ENCODE measurements around the gene ATXN7L1. TPM values are rescaled to one million over a fixed set of nuclear protein-coding genes. Genes with fewer than 3 reads are reported as not detected.

The ATXN7L1 gene
- total and polyA plus RNA-seq, 2 of the 13 experiments (the other 11 are each of a cell fraction or from before 2014, with no cell fraction given), result 4.1 to 7.8 TPM

- H3K36me3 ChIP-seq (replicated peaks in 1 of 2; ENCODE audit: control insufficient read depth in 1 of 2, insufficient read depth in 2 of 2, low read length in 2 of 2), result no peaks in the 10 kb centered on the region
- ChIA-PET POLR2A (no interaction called here), CTCF (ENCODE audit: low intra/inter-chr PET ratio, low total read pairs) (no interaction called here)
- BruUV-seq (replicated peaks), result no TSS peak
- no peaks in the 10 kb centered on the region for H3K27me3 ChIP-seq (ENCODE audit: control insufficient read depth in 1 of 2, insufficient read depth in 2 of 2, low read length in 2 of 2)
- H3K4me1 ChIP-seq (ENCODE audit: insufficient read depth, low read length), result peaks cover 22% of the 10 kb centered on the region
- in situ Hi-C loops (cut with HindIII; ENCODE audit: extremely low pct_ligation_motif_present, low pct_unique_long_range_greater_than_20kb) (no loop called here), intact Hi-C loops (cut with micrococcal nuclease; ENCODE audit: unreplicated experiment) (no loop called here)
- FAIRE-seq, result no peak
- H3K4me3 ChIP-seq (replicated peaks in 1 of 3; ENCODE audit: insufficient read depth in 1 of 3, low read depth in 2 of 3, low read length in 3 of 3), result no peak overlapping the region
- no peak overlapping the region for H3K4me2 ChIP-seq (ENCODE audit: low read depth, low read length)
- no peak for ATAC-seq
- H3K79me2 ChIP-seq (ENCODE audit: insufficient read depth, low read length), result no peaks in the 10 kb centered on the region
- no peak overlapping the region for H3K9ac ChIP-seq (ENCODE audit: insufficient read depth, low read depth, low read length)
- no peak overlapping the region for H3K27ac ChIP-seq (ENCODE audit: extremely low read length, insufficient read depth, low read length)
- H4K20me1 ChIP-seq (ENCODE audit: insufficient read depth, low read length), result no peaks in the 10 kb centered on the region
- H2AFZ ChIP-seq (ENCODE audit: low read length), result no peak overlapping the region
- H3K9me3 ChIP-seq (ENCODE audit: low read length), result no peaks in the 10 kb centered on the region
- no peak for TF ChIP-seq KMT2B (CRISPR knock-in tag; IDR thresholded peaks at IDR 0.05)
- TF ChIP-seq ZBTB33 (CRISPR knock-in tag; IDR thresholded peaks at IDR 0.05), result no peak
- no peak for TF ChIP-seq THAP9 (CRISPR knock-in tag; IDR thresholded peaks at IDR 0.05; ENCODE audit: borderline replicate concordance)
- no peak for TF ChIP-seq MAFK (conservative IDR thresholded peaks at IDR 0.05 in 1 of 2, IDR thresholded peaks at IDR 0.05 in 1 of 2; ENCODE audit: low read length in 2 of 2)
- no peak for TF ChIP-seq ZNF850 (CRISPR knock-in tag; conservative IDR thresholded peaks at IDR 0.05)
- TF ChIP-seq ADNP (CRISPR knock-in tag; IDR thresholded peaks at IDR 0.05), result no peak
- no peak for TF ChIP-seq ZNF10 (CRISPR knock-in tag; IDR thresholded peaks at IDR 0.05; ENCODE audit: borderline replicate concordance, low read depth)
- no peak for TF ChIP-seq KAT7 (CRISPR knock-in tag; IDR thresholded peaks at IDR 0.05; ENCODE audit: borderline replicate concordance)
- no peak for TF ChIP-seq RNF219 (CRISPR knock-in tag; IDR thresholded peaks at IDR 0.05)
- TF ChIP-seq TCF12 (IDR thresholded peaks at IDR 0.05), result no peak
- TF ChIP-seq TCF12 (CRISPR knock-in tag; IDR thresholded peaks at IDR 0.05), result no peak
- no peak for TF ChIP-seq NFKB2 (CRISPR knock-in tag; IDR thresholded peaks at IDR 0.05; ENCODE audit: borderline replicate concordance)
- no peak for TF ChIP-seq ZNF512 (CRISPR knock-in tag; IDR thresholded peaks at IDR 0.05)
- no peak for DNase-seq (ENCODE audit: low spot score)
Measured at GRCh38 chr7:105814481-105814880, 61.9 kb downstream of the ATXN7L1 start.
